HG03196 (cell line): Measurements from ENCODE around the gene AEBP1.
A peak's percentile ranks its signal among the peaks of the same experiment; 100 is the strongest.
"Not testable (repeated sequence)": the region's sequence is repeated elsewhere in the genome, so short reads cannot be mapped to it uniquely, and the experiment has no call there.

Source experiments
- ATAC-seq: cut with Tn5 transposase; IDR thresholded peaks from one replicate; pipeline ENCODE4 v1.9.1; 2021; ENCODE audit not compliant: unreplicated experiment

The AEBP1 gene

DNA sequence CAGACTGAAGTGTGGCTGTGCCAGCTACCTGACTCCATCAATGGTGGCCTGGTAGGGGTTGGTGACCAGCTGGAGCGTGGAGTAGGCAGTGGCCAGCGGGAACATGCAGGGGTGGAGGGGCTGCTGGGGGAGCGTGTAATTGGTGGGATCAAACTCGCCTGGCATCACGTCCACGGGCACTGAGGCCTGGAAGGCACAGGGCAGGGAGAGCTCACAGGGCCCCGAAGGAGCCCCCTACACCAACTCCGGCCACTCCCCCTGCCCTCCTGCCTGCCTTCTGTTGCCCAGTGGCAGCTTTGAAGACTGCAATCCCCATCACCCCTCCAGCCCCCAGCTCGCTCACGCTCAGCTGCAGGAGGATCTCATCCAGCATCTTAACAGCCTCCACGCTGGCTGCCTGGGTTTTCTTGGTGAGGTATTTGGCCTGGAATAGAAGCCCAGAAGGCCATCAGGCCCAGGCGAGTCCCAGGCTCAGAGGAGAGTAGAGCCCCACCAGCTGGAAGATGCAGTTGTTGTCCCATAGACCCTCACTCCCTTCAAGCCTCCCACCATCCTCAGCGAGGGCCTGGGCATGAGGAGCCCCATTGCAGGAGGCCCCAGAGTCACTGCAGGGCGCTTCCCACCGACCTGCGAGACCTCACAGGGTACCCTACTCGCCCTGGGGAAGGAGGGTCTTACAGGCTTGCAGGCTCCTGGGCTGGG is 12.1 kb downstream of the AEBP1 start:
- ATAC-seq, result no peak

DNA sequence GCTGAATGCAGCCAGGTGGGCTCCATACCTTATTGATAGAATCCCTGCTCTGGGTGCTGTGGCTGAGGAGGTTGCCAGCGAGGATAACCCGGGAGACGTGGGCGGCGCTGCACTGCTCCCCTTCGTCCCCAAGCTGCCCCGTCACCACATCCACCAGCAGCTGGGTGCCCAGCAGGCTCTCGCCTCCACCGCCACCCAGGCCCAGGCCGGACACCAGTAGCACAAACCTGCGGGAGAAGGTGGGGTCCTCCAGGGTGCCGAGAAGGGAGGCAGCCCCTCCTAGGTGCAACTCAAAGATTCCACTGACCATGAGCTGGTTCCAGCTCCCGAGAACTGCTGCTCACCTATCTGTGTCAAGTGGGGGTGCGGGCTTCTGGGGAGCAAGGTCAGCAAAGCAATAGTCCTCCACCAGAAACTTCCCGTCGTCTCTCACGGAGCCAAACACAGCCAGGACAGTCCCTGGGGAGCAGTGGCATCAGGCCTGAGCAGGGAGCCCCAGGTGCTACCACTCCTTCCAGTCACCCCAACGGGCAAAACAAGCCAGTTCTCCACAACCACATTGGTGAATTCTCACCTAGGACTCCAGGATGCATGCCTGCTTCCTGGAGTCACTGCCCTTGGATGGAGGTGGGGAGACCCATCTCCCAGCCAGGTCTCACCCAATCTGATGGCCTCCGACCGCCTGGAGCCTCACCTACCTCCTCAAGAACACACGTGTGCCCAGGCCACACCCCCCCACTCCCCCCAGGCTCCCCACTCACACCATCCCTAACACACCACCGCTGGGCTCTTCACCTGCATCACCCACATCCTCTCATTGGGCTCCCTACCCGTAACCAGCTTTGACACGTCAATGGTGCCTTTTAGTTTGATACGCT is 12.9 kb downstream of the AEBP1 start:
- no peak for ATAC-seq

DNA sequence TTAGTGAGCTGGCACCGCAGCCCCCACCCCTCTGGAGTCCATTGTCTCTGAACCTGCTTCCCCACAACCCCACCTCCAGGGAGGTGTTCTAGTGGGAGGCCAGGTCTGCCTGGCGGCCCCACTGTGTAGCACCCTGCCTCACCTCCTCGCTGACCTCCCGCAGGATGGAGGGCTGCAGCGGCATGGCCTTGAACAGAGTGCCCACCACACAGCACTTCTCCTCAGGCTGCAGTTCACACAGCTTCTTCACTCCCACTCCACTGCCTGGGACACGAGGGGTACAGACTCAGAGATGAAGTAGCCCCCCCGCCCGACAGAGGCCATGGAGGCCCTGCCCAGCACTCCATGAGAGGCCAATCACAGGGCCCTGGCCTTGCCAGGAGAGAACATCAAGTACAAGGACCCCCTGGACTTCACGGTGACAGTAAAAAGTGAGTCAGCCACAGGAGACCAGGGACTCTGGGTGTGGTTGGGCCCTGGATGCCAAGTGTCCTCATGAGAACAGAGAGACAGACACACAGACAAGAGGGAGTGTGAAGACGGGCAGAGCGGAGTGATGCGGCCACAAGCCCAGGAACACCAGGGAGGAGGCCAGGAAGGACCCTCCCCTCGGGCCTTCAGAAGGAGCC is 13.8 kb downstream of the AEBP1 start:
- ATAC-seq, result no peak

DNA sequence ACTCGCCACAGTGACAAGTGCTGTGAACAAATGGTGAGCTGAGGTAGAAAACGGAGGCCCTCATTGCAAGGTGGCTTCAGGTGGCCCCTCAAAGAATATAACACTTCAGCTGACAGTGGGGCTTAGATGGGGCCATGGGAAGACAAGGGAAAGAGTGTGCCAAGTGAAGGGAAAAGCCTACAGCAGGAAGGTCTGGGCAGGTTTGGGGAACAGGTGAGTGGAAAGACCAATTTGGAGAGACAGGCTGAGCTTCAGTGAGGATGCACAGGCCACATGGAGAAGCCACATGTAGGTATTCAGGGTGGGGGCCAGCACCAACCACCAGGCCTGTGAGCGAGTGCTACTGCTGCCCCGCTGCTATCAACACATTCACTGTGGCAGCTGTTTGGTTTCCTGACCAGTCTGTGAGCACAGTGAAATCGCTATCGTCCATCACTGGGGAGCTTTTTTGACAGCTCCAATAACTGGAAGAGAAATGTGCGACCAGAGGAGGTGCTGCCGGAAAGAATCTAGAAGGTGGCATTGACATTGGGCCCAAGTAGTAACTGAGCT is 15.8 kb downstream of the AEBP1 start:
- no peak for ATAC-seq

DNA sequence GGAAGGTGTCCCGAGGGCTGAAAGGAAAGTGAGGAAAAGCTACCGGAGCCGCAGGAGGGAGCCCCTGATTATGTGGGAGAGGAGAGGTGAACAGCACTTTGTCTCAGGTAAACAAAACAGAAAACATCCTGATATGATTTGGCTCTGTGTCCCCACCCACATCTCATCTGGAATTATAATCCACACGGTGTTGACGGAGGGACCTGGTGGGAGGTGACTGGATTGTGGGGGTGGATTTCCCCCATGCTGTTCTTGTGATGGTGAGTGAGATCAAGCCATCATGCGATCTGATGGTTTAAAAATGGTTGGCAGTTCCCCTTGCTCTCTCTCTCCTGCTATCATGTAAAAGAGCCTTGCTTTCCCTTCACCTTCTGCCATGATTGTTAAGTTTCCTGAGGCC is 16.2 kb downstream of the AEBP1 start:
- no peak for ATAC-seq

DNA sequence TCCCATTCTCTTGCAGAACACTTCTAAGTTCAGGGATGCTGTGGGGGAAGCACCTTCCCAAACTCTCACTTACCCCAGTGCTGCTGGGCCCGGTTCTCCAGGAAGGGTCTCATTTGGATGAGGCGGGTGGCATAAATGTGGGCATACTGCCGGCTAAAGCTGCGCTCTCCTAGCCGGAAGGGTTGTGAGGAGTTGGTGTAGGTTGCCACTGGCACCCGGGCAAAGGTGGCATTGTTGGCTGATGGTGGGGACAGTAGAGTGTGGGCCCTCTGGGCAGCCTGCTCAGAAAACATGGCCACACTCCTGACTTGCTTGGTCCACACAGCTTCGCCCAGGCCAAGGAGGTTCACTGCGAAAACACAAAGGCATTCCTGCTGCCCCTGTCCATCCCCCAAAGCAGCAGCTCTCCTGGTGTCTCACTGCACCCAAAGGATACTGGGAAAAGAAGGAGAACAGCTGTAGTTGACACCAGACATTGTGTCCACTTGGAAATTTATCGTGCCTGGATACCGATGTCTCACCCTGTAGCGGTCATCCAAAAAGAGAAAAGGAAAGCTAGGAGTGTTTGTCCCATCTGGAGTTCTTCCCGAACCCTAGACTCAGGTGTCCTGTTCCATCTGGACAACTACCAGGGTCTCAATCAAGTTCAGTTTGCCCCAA is 17.7 kb downstream of the AEBP1 start:
- ATAC-seq, result no peak

DNA sequence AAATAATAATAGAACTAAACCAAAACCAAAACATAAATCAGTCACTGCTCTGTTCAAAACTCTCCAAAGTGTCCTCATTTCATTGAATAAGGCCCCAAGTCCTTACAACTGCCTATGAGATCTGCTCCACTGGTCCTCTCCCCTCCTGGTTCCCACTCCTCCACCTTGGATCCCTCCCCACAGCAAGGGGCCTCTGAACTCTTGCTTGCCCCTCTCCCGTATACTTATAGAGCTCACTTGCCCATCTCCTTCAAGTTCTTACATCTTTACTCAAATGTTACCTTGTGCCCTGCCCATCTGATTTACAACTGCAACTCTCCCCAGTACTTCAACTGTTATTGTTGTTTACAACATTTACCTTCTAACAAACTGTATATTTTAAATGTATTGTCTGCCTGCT is 18.4 kb downstream of the AEBP1 start:
- no peak for ATAC-seq

DNA sequence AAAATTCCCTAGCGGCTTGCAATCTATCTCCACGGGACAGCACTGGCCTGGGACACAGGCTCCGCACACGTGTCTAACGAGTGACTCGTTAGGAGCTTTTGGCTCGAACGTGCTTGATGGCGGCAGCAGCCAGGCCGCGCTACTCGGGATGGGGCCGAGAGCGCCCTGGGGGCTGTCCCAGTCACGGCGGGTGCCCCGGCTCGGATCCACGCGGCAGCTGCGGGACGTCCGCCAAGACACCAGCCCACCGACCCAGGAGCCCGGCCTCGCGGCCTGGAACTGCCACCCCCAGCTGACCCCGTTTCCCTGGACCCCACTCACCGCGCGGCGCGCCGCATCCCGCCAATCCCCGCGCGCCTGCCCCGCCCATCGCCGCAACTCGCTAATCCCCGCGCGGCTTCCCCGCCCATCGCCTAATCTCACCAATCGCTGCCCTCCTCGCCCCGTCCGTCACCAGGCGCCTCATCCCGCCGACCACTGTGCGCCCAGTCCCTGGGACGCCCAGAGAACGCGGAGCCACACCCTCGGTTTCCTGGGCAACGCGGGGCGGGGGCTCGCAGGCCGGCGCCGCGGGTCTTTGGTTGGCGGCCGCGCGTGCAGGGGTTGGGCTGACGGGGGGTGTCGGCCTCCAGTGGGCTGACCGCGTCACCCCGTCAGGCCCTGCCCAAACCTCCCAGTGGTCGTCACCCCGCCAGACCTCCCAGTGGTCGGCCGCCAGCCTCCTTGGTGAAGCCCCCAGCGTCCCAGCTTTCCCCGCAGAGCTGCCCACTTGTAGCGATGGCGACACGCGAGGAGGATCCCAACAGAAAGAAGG is 19.3 kb downstream of the AEBP1 start, which contains the start of gene POLD2:
TSS of gene POLD2 (minus strand) at position 359 of the 814 bp plus-strand sequence. CDS start 1,495 bp downstream, outside the sequence.
- ATAC-seq, result peak; percentile 97

DNA sequence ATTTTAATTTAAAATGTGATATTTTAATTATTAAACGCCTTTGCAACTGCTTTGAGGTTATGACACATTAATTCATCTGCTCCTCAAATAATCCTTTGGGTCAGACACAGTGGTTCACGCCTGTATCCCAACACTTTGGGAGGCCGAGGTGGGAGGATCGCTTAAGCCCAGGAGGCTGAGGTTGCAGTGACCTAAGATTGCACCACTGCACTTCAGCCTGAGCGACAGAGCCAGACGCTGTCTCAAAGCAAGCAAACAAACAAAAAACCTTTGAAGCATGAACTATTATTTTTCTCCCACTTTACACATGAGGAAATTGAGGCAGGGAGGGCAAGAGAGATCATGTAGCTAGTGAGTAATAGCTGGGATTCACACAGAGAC is 20.7 kb downstream of the AEBP1 start:
- no peak for ATAC-seq

DNA sequence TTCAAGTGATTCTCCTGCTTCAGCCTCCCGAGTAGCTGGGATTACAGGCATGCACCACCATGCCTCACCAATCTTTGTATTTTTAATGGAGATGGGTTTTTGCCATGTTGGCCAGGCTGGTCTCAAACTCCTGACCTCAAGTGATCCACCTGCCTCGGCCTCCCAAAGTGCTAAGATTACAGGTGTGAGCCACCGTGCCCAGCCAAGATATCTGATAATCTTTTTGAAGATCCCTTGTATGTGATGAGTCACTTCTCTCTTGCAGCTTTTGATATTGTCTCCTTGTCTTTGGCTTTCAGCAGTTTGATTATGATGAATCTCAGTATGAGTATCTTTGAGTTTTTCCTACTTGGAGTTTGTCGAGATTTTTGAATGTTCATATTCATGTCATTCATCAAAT is 22.4 kb downstream of the AEBP1 start:
- ATAC-seq, result not testable (repeated sequence)

DNA sequence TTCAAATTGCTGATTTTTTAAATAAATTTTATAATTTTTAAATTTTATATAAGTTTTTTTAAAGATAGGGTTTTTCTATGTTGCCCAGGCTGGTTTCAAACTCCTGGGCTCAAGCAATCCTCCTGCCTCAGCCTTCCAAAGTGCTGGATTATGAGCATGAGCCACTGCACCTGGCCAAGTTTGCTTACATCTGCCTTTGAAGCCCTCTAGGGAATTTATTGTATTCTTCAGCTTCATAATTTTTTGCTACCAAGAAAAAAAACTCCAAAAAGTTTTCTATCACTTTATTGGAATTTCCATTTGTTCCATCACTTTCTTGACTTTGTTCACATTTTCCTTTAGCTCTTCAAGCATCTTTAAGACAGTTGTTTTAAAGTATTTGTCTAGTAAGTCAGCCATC is 23.0 kb downstream of the AEBP1 start:
- no peak for ATAC-seq

DNA sequence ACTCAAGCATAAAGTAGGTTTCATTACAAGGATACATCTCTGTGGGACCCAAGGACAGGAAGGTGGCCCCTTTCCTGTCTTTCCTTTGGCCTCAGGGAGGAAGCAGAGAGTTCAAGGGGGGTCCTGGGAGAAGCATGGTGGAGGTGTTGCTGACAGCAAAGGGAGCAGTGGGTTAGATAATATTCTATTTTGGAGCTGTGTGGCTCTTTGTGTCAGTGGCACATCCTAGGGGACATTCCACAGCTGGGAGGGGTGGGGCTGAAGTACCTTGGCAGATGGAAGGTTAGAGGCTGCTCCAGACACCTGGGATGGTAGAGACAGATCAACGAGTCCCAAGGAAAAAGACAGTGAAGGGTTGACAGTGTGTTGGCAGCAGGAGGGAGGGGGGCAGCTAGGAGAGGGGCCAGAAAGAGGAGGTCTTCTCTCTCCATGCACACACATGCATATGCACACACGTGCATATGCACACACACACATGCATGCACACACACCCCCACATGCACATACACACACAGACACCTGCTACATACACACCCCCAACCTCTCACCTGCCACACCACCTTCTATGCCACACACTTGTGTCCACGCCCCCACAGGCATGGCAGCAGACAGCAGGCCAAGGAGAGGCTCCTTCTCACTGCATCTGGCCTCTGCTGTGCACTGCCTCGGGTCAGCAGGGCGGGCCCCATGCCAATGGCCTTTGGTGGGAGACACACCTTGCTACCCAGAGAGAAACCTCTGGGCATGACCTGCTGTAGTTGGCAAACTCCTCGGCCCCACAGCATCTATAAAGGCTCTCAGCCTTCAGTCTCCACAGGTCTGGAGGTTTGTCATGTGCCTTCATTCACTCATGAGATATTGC is 24.8 kb downstream of the AEBP1 start:
- ATAC-seq, result no peak

DNA sequence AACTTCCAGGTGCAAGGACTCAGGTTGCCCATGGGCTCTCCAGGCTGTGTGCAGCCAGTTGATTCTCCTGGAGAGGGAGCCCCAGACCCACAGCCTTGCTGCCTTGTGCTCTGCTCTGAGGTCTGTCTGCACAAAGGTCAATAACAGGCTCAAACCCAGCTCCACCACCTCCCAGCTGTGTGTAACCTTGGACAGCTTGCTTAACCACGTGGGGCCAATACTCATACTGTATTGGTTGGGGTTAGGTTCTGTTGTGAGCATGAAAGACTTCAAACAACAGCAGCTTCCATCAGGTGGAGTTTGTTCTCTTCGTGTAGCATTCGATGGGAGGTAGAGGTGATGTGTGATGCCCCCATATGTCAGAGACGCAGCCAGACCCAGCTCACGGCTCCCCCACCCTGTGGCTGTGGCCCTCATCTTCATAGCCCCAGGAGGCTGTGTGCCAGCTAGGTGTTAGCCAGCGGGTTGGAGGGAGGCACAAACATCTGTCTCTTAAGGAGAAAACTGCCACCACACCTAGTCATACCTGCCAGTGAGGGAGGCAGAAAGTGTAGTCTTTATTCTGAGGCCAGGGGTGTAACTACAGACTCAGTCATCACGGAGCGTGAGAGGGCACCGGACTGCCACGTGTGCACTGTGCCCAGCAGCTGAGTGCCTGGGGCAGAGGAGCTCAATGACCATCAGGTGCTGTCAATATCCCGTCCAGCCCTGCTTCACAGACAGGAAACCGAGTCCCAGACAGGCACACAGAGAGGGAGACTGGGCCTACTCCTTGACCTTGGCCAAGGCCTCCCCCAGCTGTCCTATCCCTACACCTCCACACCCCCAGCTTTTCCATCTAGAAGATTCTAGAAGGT is 27.3 kb downstream of the AEBP1 start:
- no peak for ATAC-seq

DNA sequence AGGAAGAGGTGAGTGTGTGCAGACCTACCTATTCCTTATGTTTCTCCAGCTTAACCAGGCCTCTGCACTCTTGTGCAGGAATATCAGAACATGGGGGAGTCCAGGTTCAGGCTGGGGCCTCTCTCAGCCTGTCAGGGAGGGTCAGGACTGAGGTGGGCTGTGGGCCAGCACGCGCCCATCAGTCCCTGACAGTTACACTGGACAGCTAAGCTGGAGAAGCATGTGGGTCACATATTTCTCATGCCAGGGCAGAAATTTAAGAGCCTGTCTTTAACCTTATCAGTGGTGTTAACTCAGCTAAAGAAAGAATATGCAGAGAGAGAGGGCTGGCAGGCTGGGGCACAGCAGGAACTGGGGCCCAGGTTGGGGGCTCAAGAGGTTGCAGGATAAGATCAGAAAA is 27.9 kb downstream of the AEBP1 start:
- ATAC-seq, result no peak

DNA sequence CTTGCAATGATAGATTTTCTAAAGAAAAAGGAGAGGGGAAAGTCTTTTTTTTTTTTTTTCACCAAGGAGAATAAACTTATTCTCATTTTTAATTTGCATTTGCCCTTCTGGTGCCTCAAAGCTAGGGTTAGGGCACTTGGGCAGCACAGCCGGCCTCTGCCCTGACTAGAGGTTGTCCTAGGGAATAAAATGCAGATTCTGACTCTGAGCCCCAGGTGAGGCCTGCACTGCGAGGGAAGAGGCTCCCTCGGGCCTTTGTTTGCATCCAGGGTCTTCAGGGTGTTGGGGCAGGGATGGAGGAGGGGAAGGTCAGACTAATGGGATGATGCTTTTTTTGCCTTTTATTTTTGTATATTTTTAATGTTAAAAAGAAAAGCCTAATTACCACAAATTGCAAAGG is 29.1 kb downstream of the AEBP1 start:
- ATAC-seq, result no peak

DNA sequence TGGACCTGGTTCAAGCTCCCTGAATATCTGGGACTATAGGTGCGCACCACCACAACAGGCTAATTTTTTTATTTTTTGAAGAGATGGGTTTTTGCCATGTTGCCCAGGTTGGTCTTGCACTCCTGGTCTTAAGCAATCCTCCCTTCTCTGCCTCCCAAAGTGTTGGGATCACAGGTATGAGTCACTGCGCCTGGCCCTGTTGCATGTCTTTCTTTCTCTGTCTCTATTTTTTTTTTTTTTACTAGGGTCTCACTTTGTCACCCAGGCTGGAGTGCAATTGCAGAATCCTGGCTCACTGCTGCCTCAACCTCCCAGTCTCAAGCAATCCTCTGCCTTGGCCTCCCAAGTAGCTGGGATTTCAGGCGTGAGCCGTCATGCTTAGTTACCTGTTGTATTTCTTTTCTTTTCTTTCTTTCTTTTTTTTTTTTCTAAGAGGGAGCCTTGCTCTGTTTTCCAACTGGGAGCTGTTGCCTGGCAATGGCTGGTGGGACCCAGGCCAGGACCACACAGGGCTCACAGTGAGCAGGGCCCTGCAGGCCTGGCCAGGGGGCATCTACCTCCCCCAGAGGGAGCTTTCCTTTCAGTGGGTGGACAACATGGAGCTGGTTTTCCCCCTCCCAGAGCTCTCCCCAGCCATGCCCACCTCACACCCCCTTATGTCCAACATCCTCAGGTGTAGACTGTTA is 30.9 kb downstream of the AEBP1 start:
- no peak for ATAC-seq

DNA sequence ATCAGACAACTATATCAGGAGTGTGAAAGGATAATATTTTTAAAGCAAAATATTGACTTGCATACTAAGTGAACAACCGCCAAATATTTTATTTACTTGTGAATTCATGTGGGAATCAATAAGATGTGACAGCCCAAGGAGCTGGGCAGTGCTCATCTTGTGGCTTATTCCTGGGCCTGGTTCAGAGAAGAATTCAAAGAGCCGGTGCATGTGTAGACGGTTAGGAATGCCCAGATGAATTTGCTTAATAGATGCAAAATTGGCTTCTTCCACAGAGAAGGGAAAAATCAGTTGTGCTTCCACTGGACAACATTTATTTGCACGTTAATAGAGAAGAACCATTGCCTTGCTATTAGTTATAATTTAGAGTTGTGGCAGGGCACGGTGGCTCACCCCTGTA is 32.6 kb downstream of the AEBP1 start:
- no peak for ATAC-seq

DNA sequence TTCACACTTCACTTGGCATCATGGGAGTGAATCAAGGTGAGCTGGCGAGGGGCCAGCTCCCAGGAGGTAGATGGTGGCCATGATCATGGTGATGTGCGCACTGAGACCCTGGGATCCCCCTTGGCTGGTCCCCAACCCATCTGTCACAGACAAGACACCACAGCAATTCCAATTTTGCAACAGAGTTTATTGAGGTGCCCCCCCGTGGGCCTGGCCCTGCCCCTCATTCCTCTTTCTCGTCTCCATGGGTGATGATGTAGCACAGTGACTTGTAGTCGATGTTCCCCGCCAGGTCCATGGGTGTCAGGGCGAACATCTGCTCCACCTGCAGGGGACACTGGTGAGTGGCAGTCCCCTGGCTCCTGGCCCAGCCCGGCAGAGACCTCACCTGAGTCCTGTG is 34.6 kb downstream of the AEBP1 start:
- no peak for ATAC-seq
